Tibial nerve (tissue), 4 donors: Measurements from ENCODE around the gene RPS27L.

ENCODE experiments used
- CTCF ChIP-seq, 5 experiments: fragments of 200-600 bp in 3 of 5; fragments of 450-650 bp in 2 of 5; sonication (generic) in 3 of 5; IDR thresholded peaks; one replicate each; pipeline ENCODE4 v1.5.1; 2016 to 2019; ENCODE audit warnings: antibody characterized with exemption in 5 of 5, mild to moderate bottlenecking in 3 of 5, moderate library complexity in 2 of 5
- EP300 ChIP-seq, 2 donors: sonication (generic); formaldehyde crosslinking; IDR thresholded peaks; one replicate each; pipeline ENCODE4 v1.6.1; 2017; ENCODE audit warnings: antibody characterized with exemption in 2 of 2, mild to moderate bottlenecking in 1 of 2
- POLR2A ChIP-seq, 2 donors: fragments of 450-650 bp; IDR thresholded peaks; one replicate each; pipeline ENCODE4 v1.6.1; 2017; ENCODE audit warnings: antibody characterized with exemption in 2 of 2, mild to moderate bottlenecking in 2 of 2, moderate library complexity in 2 of 2

GRCh38 chr15:63112871-63113270 lies 44.4 kb downstream of the RPS27L start:
- TF ChIP-seq POLR2A (IDR thresholded peaks at IDR 0.05) (no peak), CTCF (IDR thresholded peaks at IDR 0.05) (no peak), EP300 (IDR thresholded peaks at IDR 0.05) (no peak)
